BLaER1 treated with 17β-estradiol and CSF1 and Interleukin-3, amounts not matched to agents 10 nM and 100 nM (cell line): Measurements from ENCODE around the gene CACNA1D.

Source experiments
- H3K27ac ChIP-seq, 11 experiments: shearing (Covaris generic); formaldehyde crosslinking; 2 replicates each; pipeline ENCODE4 v1.8.1; 2022
- H3K27me3 ChIP-seq, 11 experiments: shearing (Covaris generic); formaldehyde crosslinking; 2 replicates each; pipeline ENCODE4 v1.8.1; 2022
- H3K36me3 ChIP-seq, 11 experiments: shearing (Covaris generic); formaldehyde crosslinking; 2 replicates each; pipeline ENCODE4 v1.8.1; 2022
- H3K4me1 ChIP-seq, 10 experiments: shearing (Covaris generic); formaldehyde crosslinking; 2 replicates each; pipeline ENCODE4 v1.8.1; 2022
- H3K4me2 ChIP-seq, 11 experiments: shearing (Covaris generic); formaldehyde crosslinking; 2 replicates each; pipeline ENCODE4 v1.8.1; 2022
- H3K4me3 ChIP-seq, 10 experiments: shearing (Covaris generic); formaldehyde crosslinking; 2 replicates each; pipeline ENCODE4 v1.8.1; 2022
- H3K9ac ChIP-seq, 11 experiments: shearing (Covaris generic); formaldehyde crosslinking; 2 replicates each; pipeline ENCODE4 v1.8.1; 2022
- H3K9me3 ChIP-seq, 11 experiments: shearing (Covaris generic); formaldehyde crosslinking; replicated peaks in 1 of 11; 2 replicates each; pipeline ENCODE4 v1.8.1; 2022
- H4K20me1 ChIP-seq, 11 experiments: shearing (Covaris generic); formaldehyde crosslinking; 2 replicates each; pipeline ENCODE4 v1.8.1; 2022
- Cebpa-rat ChIP-seq, 11 experiments: shearing (Covaris generic); IDR thresholded peaks; 2 replicates each; pipeline ENCODE4 v1.8.1; 2022

The CACNA1D gene

GRCh38 chr3:53803124-53803815 is 308.9 kb downstream of the CACNA1D start:
- no peaks in the 10 kb centered on the region for H3K9me3 ChIP-seq
- H3K9ac ChIP-seq, result no peak overlapping the region
- H3K4me1 ChIP-seq, result peaks cover 0 to 8% (median 0%) of the 10 kb centered on the region in 10 experiments; a peak in 1 of 20 replicates
- H3K27me3 ChIP-seq, result no peaks in the 10 kb centered on the region
- no peak overlapping the region for H3K4me3 ChIP-seq
- H3K36me3 ChIP-seq, result no peaks in the 10 kb centered on the region
- no peaks in the 10 kb centered on the region for H4K20me1 ChIP-seq
- no peak overlapping the region for H3K27ac ChIP-seq
- TF ChIP-seq Cebpa-rat (IDR thresholded peaks at IDR 0.05), result no peak
- no peak overlapping the region for H3K4me2 ChIP-seq

GRCh38 chr3:53803816-53804695 is 309.6 kb downstream of the CACNA1D start:
- no peaks in the 10 kb centered on the region for H3K9me3 ChIP-seq
- H3K4me2 ChIP-seq, result no peak overlapping the region
- H3K4me3 ChIP-seq, result no peak overlapping the region
- no peaks in the 10 kb centered on the region for H3K27me3 ChIP-seq
- no peaks in the 10 kb centered on the region for H3K36me3 ChIP-seq
- no peak overlapping the region for H3K27ac ChIP-seq
- H4K20me1 ChIP-seq, result no peaks in the 10 kb centered on the region
- H3K9ac ChIP-seq, result no peak overlapping the region
- no peak for TF ChIP-seq Cebpa-rat (IDR thresholded peaks at IDR 0.05)
- H3K4me1 ChIP-seq, result peaks cover 0 to 8% (median 0%) of the 10 kb centered on the region in 10 experiments; a peak in 1 of 20 replicates

GRCh38 chr3:53804697-53805462 is 310.5 kb downstream of the CACNA1D start:
- no peaks in the 10 kb centered on the region for H3K27me3 ChIP-seq
- no peak overlapping the region for H3K27ac ChIP-seq
- no peaks in the 10 kb centered on the region for H4K20me1 ChIP-seq
- no peak overlapping the region for H3K9ac ChIP-seq
- no peak overlapping the region; a peak in 1 of 22 replicates for H3K4me2 ChIP-seq
- H3K36me3 ChIP-seq, result no peaks in the 10 kb centered on the region
- TF ChIP-seq Cebpa-rat (IDR thresholded peaks at IDR 0.05), result no peak
- H3K4me1 ChIP-seq, result peaks cover 0 to 8% (median 0%) of the 10 kb centered on the region in 10 experiments; a peak in 1 of 20 replicates
- H3K4me3 ChIP-seq, result no peak overlapping the region
- no peaks in the 10 kb centered on the region for H3K9me3 ChIP-seq

DNA sequence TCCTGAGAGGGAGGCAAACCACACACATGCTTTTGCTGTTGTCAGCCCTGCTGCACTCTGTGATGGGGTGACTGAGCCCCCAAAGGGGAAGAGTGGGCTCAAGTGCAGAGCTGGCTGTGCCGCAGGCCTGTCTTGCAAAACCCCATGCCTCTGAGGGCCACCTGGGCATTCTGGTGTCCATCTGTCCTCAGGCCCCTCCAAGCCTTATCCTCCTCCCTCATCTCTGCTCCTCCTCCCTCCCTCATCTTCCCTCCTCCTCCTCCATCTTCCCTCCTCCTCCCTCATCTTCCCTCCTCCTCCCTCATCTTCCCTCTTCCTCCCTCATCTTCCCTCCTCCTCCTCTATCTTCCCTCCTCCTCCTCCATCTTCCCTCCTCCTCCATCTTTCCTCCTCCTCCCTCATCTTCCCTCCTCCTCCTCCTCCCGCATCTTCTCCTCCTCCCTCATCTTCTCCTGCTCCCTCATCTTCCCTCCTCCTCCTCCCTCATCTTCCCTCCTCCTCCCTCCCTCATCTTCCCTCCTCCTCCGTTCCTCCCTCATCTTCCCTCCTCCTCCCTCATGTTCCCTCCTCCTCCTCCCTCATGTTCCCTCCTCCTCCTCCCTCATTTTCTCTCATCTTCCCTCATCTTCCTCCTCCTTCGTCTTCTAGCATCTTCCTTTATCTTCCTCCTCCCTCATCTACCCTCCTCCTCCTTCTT is 311.2 kb downstream of the CACNA1D start:
- Histone ChIP-seq H3K4me2 (no peak overlapping the region), H3K36me3 (no peaks in the 10 kb centered on the region), H3K27ac (no peak overlapping the region), H3K4me3 (no peak overlapping the region), H3K9ac (no peak overlapping the region), H3K4me1 (peaks cover 0 to 8% (median 0%) of the 10 kb centered on the region in 10 experiments; a peak in 1 of 20 replicates), H3K9me3 (no peaks in the 10 kb centered on the region), H4K20me1 (no peaks in the 10 kb centered on the region), H3K27me3 (no peaks in the 10 kb centered on the region)
- no peak for TF ChIP-seq Cebpa-rat (IDR thresholded peaks at IDR 0.05)

GRCh38 chr3:53806182-53807116 is 312.0 kb downstream of the CACNA1D start:
- H4K20me1 ChIP-seq, result no peaks in the 10 kb centered on the region
- H3K9me3 ChIP-seq, result no peaks in the 10 kb centered on the region
- no peaks in the 10 kb centered on the region for H3K36me3 ChIP-seq
- peaks cover 0 to 8% (median 0%) of the 10 kb centered on the region in 10 experiments; a peak in 1 of 20 replicates for H3K4me1 ChIP-seq
- no peaks in the 10 kb centered on the region for H3K27me3 ChIP-seq
- no peak overlapping the region for H3K4me3 ChIP-seq
- H3K4me2 ChIP-seq, result no peak overlapping the region
- no peak overlapping the region for H3K27ac ChIP-seq
- no peak overlapping the region for H3K9ac ChIP-seq
- TF ChIP-seq Cebpa-rat (IDR thresholded peaks at IDR 0.05), result no peak

DNA sequence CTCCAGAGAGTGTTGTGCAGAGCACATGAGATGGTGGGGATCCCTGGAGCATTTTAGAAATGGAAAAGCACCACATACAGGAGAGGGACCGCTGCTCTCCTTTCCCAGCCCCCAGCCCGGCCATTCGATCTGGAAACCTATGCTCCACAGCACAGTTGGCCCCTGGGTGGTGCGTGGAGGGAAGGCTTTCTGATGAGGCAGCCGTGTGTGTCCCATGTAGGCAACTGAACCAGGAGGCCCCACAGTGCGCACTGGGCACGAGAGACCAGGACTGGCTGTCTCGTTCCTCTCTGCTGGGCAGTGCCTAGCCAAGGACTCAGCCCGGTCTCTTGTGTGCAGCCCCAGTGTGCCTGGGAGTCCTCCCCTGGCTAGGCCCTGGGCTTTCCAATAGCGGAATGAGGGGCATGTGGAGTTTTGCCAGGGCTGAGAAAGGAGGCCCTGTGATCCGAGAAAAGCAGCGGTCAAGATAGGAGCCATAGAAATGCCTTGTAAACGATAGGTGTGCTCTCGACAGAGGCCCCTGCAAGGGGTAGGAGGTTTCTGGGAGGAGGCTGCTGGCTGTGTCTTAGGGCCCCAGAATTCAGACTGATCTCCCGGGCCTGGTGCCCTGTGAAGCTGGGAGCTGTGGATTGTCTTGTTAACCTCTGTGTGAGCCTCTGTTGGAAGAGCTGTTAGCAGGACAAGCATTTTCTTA is 312.9 kb downstream of the CACNA1D start:
- no peaks in the 10 kb centered on the region for H4K20me1 ChIP-seq
- no peaks in the 10 kb centered on the region for H3K36me3 ChIP-seq
- no peak overlapping the region for H3K9ac ChIP-seq
- no peak overlapping the region for H3K4me3 ChIP-seq
- H3K4me2 ChIP-seq, result no peak overlapping the region
- H3K27me3 ChIP-seq, result no peaks in the 10 kb centered on the region
- H3K4me1 ChIP-seq, result peaks cover 0 to 8% (median 0%) of the 10 kb centered on the region in 10 experiments; a peak in 1 of 20 replicates
- H3K9me3 ChIP-seq, result no peaks in the 10 kb centered on the region
- no peak for TF ChIP-seq Cebpa-rat (IDR thresholded peaks at IDR 0.05)
- no peak overlapping the region for H3K27ac ChIP-seq

- no peak for TF ChIP-seq Cebpa-rat (IDR thresholded peaks at IDR 0.05)
- Histone ChIP-seq H3K4me1 (peaks cover 0 to 8% (median 0%) of the 10 kb centered on the region in 10 experiments; a peak in 1 of 20 replicates), H3K4me3 (no peak overlapping the region), H3K4me2 (no peak overlapping the region), H3K9me3 (no peaks in the 10 kb centered on the region), H4K20me1 (no peaks in the 10 kb centered on the region), H3K27ac (no peak overlapping the region), H3K9ac (no peak overlapping the region), H3K27me3 (no peaks in the 10 kb centered on the region), H3K36me3 (no peaks in the 10 kb centered on the region)
Measured at GRCh38 chr3:53808496-53808895, 314.1 kb downstream of the CACNA1D start.
